Measurements from ENCODE around the gene RAB36. TPM values are rescaled to one million over a fixed set of nuclear protein-coding genes. Genes with fewer than 3 reads are reported as not detected.

The RAB36 gene
- total RNA-seq, 2 experiments from 2014 or later = 0.77 to 0.87 TPM

GRCh38 chr22:23124611-23125511, 20.4 kb upstream of the RAB36 start:
- DNase-seq (no peak), ATAC-seq (ENCODE audit: poor library complexity) (no peak)
- Histone ChIP-seq H3K4me3 (ENCODE audit: low read length) (no peak overlapping the region), H3K27me3 (ENCODE audit: control insufficient read depth in 1 of 2, insufficient read depth in 2 of 2, low read length in 2 of 2) (no peaks in the 10 kb centered on the region), H3K4me1 (ENCODE audit: insufficient read depth, low read length) (peaks cover 15% of the 10 kb centered on the region), H3K9me3 (ENCODE audit: control insufficient read depth in 1 of 2, insufficient read depth in 1 of 2, low read length in 2 of 2) (no peaks in the 10 kb centered on the region), H3K27ac (ENCODE audit: low read depth in 1 of 2, low read length in 2 of 2) (no peak overlapping the region), H3K36me3 (ENCODE audit: insufficient read depth, low read length) (no peaks in the 10 kb centered on the region)
- Mint-ChIP-seq H3K9me3 (no peaks in the 10 kb centered on the region), H3K27ac (no peak overlapping the region), H3K4me3 (no peak overlapping the region), H3K27me3 (no peaks in the 10 kb centered on the region), H3K4me1 (ENCODE audit: low read depth) (peaks cover 8% of the 10 kb centered on the region), H3K36me3 (ENCODE audit: low read depth) (no peaks in the 10 kb centered on the region)
- intact Hi-C loops (cut with DNase I, micrococcal nuclease) = loop anchor here in 1 of 2 experiments (5.0 to 10.0 kb wide), 2 partner anchors 48 to 410 kb away; no protein-coding TSS in a partner anchor
- no peak for TF ChIP-seq CTCF (IDR thresholded peaks at IDR 0.05)
- POLR2A ChIA-PET = no interaction called here
- CTCF ChIA-PET = no interaction called here

GRCh38 chr22:23125512-23126103, 19.7 kb upstream of the RAB36 start:
- H3K27me3 ChIP-seq (ENCODE audit: control insufficient read depth in 1 of 2, insufficient read depth in 2 of 2, low read length in 2 of 2) = no peaks in the 10 kb centered on the region
- Mint-ChIP-seq H3K4me3 (no peak overlapping the region), H3K4me1 (ENCODE audit: low read depth) (peaks cover 5% of the 10 kb centered on the region), H3K27ac (no peak overlapping the region), H3K9me3 (no peaks in the 10 kb centered on the region), H3K36me3 (ENCODE audit: low read depth) (no peaks in the 10 kb centered on the region), H3K27me3 (no peaks in the 10 kb centered on the region)
- ChIA-PET POLR2A (no interaction called here), CTCF (no interaction called here)
- H3K4me1 ChIP-seq (ENCODE audit: insufficient read depth, low read length) = peaks cover 8% of the 10 kb centered on the region
- DNase-seq (no peak), ATAC-seq (ENCODE audit: poor library complexity) (no peak)
- H3K27ac ChIP-seq (ENCODE audit: low read depth in 1 of 2, low read length in 2 of 2) = no peak overlapping the region
- H3K36me3 ChIP-seq (ENCODE audit: insufficient read depth, low read length) = no peaks in the 10 kb centered on the region
- H3K9me3 ChIP-seq (ENCODE audit: control insufficient read depth in 1 of 2, insufficient read depth in 1 of 2, low read length in 2 of 2) = no peaks in the 10 kb centered on the region
- no peak for TF ChIP-seq CTCF (IDR thresholded peaks at IDR 0.05)
- H3K4me3 ChIP-seq (ENCODE audit: low read length) = no peak overlapping the region
- intact Hi-C loops (cut with DNase I, micrococcal nuclease) = loop anchor here in 1 of 2 experiments (10.0 kb wide), 1 partner anchor 411 kb away; no protein-coding TSS in a partner anchor

GRCh38 chr22:23126165-23127054, 18.9 kb upstream of the RAB36 start:
- Histone ChIP-seq H3K27me3 (ENCODE audit: control insufficient read depth in 1 of 2, insufficient read depth in 2 of 2, low read length in 2 of 2) (no peaks in the 10 kb centered on the region), H3K4me3 (ENCODE audit: low read length) (no peak overlapping the region), H3K36me3 (ENCODE audit: insufficient read depth, low read length) (no peaks in the 10 kb centered on the region), H3K4me1 (ENCODE audit: insufficient read depth, low read length) (peaks cover 7% of the 10 kb centered on the region), H3K27ac (ENCODE audit: low read depth in 1 of 2, low read length in 2 of 2) (no peak overlapping the region), H3K9me3 (ENCODE audit: control insufficient read depth in 1 of 2, insufficient read depth in 1 of 2, low read length in 2 of 2) (no peaks in the 10 kb centered on the region)
- intact Hi-C loops (cut with DNase I, micrococcal nuclease) = loop anchor here in 1 of 2 experiments (10.0 kb wide), 1 partner anchor 412 kb away; no protein-coding TSS in a partner anchor
- no peak for TF ChIP-seq CTCF (IDR thresholded peaks at IDR 0.05)
- ATAC-seq (ENCODE audit: poor library complexity) = no peak
- Mint-ChIP-seq H3K4me1 (ENCODE audit: low read depth) (peaks cover 5% of the 10 kb centered on the region), H3K27me3 (no peaks in the 10 kb centered on the region), H3K4me3 (no peak overlapping the region), H3K27ac (no peak overlapping the region), H3K9me3 (no peaks in the 10 kb centered on the region), H3K36me3 (ENCODE audit: low read depth) (no peaks in the 10 kb centered on the region)
- CTCF ChIA-PET = no interaction called here
- POLR2A ChIA-PET = no interaction called here
- DNase-seq = no peak

Data from CD4-positive, alpha-beta T cell (primary cell).